Measurements from ENCODE around the gene RPA1.
A peak's percentile ranks its signal among the peaks of the same experiment; 100 is the strongest.
"Not testable (repeated sequence)": the region's sequence is repeated elsewhere in the genome, so short reads cannot be mapped to it uniquely, and the experiment has no call there.

RPA1 gene

GRCh38 chr17:1820528-1821252 is 9.1 kb upstream of the RPA1 start:
- DNase-seq: no peak

DNA sequence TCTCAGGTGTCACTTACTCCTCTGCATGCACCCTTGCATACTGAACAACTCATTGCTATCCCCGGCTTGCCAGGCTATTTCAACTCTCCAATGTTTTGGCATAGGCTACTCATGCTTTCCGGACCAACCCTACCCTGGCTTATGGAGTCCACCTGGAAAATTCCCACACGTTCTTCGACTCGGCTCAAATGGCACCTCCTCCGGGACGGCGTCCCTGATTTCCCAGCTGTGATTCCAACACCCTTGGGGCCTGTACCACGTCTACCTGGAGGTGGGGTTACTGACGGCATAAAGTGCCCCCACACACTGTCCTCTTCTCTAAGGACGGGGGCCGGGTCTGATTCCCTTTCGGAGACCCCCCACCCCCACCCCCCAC is 601 bp upstream of the RPA1 start:
- DNase-seq: peak in 1 of 2 experiments; percentile 33

- DNase-seq: peak in 1 of 2 experiments; percentile 29
These were observed 483 bp downstream of the RPA1 start for GRCh38 chr17:1830288-1830687.

DNA sequence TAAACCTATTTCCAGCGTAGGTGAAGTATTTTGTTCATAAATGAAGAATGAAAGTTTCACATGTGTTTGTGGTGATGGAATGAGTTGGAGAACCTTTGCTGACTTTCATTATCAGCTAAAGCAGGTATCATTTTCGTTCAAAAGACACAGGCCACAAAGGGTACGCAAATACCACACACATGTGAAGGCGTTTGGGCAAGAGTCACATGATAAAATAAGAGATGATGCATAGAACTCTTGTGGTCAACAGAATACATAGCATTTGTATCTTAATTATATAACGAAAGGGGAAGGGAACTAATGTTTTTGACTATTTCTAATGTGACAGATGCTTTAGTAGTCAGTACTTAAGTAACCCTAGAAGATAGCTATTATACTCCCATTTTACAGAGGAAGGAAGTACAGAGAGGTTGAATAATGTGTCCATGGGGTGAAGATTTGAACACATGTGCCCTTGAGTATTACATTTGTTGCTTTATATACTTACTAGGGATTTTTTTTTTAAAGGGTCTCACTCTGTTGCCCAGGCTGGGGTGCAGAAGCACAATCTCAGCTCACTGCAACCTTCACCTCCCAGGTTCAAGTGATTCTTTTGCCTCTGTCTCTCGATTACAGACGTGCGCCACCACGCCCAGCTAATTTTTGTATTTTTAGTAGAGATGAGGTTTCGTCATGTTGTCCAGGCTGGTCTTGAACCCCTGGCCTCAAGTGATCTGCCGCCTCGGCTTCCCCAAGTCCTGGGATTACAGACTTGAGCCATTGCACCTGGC is 4.8 kb downstream of the RPA1 start:
- no peak for DNase-seq

DNA sequence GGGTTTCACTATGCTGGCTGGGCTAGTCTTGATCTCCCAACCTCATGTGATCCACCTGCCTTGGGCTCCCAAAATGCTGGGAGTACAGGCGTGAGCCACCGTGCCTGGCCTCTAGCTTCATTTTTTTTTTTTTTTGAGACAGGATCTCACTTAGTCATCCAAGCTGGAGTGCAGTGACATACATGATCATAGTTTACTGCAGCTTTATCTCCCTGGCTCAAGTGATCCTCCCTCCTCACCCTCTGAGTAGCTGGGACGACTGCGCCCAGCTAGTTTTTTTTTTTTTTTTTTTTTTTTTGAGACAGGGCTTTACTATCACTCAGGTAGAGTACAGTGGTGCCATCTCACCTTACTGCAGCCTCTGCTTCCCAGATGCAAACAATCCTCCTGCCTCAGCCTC is 9.7 kb downstream of the RPA1 start:
- DNase-seq: no peak

GRCh38 chr17:1843947-1844346 is 14.1 kb downstream of the RPA1 start:
- DNase-seq: no peak

DNA sequence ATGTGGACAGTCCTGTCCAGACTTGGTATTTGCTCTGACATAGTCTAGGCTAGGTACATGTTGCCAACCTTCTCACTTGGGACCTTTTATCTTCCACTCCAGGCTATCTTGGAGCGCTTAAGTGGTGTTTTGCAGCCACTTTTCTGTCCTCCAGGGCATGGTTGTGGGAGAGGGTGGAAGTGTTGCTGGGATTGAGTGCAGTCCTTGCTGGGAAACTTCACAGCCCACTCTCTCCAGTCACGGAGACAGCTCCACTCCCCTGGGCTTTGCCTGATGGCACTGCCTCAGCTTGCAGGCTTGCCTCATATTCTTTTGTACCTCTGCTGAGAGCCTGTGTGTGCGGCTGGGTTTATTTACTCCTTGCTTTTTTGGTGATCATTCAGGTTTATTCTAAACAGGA is 17.4 kb downstream of the RPA1 start:
- DNase-seq: no peak

GRCh38 chr17:1852327-1852726 is 22.5 kb downstream of the RPA1 start:
- no peak for DNase-seq

DNA sequence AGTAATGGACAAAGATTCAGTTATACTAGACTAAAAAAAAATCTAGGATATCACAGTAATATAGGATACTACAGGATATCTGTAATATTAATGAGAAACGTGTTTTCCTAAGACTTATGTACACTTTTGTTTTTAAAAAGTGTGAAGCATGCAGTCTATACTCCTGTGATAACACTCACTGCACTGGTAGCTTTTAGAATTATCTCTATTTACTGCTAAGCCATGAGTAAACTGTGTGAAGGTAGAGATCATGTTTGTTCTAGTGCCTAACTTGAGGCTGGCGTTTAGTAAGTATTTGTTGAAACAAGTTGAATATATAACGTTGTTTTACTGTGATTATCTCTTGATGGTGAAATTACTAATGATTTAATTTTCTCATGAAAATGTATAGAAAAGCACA is 23.9 kb downstream of the RPA1 start:
- no peak for DNase-seq

DNA sequence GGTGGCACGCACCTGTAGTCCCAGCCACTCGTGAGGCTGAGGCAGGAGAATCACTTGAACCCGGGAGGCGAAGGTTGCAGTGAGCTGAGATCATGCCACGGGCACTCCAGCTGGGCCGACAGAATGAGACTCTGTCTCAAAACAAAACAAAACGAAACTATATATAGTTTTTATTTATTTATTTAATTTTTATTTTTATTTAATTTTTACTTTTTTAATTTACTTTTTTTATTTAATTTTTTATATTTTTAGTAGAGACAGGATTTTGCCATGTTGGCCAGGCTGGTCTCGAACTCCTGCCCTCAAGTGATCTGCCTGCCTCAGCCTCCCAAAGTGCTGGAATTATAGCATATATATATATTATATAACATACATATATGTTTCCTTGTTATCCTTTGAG is 26.7 kb downstream of the RPA1 start:
- not testable (repeated sequence) for DNase-seq

- DNase-seq: no peak
These were observed 31.2 kb downstream of the RPA1 start for GRCh38 chr17:1860978-1861377.

DNA sequence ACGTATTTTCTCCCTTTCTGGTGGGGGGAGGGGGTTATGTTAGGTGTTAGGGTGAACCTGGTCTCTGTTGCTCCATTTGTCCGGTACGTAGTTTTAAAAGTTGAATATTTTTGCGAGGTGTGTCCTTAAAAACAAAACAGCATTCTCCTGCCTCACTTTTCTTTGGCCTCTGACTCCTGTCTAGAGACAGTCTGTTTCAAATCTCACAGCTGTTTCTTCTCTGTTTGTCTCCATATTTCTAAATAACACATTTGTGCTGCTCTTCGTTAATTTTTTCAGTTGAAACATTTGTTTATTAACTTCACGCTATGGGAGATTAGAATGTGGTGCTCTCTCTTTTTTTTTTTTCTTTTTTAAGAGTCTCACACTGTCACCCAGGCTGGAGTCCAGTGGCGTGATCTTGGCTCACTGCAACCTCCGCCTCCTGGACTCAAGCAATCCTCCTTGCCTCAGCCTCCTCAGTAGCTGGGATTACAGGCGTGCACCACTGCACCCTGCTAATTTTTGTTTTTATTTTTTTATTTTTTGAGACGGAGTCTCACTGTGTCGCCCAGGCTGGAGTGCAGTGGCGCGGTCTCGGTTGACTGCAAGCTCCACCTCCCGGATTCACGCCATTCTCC is 31.7 kb downstream of the RPA1 start:
- DNase-seq: no peak

DNA sequence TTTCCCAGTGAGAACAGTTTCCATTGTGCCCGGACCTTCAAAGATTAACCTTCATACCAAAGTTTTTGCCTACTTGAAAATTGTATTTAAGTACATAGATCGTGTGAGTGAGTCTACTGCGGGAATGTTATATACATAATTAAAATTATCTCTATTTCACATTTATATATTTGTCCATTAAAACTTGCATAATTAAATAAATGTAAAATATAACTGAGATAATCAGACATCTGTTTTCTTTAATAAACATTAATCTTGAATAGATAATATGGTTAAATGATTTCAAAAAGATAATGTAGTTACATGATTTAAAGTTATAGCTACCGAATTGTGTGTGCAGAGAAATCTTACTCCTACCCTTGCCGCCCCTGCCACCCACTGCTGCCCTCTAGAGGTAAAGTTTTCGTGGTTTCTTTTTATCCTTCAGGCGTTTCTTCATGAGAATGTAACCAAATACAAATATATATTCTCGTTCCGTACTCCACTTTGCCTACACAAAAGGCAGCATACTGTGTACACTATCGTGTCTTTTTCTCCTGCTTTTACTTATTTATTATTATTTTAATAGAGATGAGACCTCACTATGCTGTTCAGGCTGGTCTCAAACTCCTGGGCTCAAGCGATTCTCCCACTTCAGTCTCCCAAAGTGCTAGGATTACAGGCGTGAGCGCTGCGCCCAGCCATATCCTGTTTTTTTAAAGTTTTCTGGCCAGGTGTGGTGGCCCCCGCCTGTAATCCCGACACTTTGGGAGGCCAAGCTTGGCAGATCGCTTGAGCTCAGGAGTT is 35.6 kb downstream of the RPA1 start:
- peak in 1 of 2 experiments; percentile 34 for DNase-seq

GRCh38 chr17:1867307-1867706 is 37.5 kb downstream of the RPA1 start:
- no peak for DNase-seq

DNA sequence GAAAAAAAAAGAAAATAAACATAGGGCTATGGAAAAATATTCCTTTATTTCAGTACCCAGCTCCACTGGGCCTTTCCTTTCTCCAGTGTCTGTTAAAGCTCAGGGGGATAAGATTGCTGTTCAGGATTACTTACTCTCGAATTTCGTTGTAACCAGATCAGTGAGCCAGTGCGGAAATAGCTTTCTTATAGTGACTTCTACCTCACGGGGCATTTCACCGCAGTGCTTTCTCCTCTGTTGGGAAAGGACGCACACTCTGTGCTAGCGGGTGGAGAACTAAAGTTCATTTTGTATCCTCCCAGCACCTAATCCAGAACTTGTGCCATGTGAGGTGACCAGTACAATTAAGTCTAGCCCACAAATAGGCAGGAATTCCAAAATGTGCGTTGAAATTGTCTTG is 38.3 kb downstream of the RPA1 start:
- no peak for DNase-seq

DNA sequence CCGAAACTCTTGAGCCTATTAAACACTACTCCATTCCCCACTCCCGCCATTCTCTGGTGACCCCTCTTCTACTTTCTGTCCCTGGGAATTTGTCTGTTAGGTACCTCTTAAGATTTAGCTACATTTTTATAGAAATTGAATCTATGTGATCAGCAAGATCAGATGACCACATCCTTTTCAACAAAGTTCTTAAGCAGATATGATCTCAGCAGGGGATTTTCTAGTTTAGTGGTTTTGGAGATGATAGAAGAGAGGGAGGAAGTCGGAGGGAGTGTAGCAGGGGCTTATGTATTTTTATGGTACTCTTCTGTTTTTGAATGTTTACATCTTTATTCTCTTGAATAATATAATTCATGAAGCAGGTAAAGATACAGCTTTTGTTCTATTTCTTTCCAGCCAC is 40.8 kb downstream of the RPA1 start:
- no peak for DNase-seq

GRCh38 chr17:1871756-1872155 is 42.0 kb downstream of the RPA1 start:
- DNase-seq: no peak

- DNase-seq: no peak
These were observed 42.4 kb downstream of the RPA1 start for GRCh38 chr17:1872254-1872653.

DNA sequence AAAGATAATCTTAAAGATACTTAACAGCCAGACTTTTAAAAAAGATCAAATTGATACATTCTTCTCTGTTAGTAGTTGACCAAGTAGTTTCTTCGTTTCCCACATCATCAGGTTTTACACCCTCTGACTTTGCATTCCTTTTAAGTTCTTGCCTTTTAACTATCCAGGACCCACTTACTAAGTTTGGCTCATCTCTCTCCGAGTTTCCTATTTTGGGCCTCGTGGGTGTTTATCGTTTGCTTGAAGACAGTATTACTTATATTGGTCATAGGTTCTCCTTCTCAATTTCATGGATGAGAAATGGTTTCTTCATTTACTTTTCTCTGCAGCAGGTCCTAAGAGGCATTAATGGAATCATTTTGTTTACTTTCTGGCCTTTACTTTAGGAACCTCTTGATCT is 43.2 kb downstream of the RPA1 start:
- no peak for DNase-seq

- no peak for DNase-seq
These were observed 43.6 kb downstream of the RPA1 start for GRCh38 chr17:1873418-1873817.

DNA sequence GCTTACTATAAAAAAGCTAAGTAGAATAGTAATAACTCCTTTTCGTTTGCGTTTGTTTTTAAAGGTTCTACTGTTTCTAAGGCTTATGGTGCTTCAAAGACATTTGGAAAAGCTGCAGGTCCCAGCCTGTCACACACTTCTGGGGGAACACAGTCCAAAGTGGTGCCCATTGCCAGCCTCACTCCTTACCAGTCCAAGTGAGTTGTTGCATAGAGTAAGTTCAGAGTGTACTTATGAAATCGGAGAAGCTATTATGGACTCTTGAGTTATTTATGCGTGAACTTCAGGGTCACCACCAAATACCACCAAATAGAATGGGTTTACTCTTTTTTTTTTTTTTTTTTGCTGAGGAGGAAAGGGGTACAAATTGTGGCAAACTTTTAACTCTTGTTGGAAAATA is 45.8 kb downstream of the RPA1 start:
- DNase-seq: no peak

GRCh38 chr17:1878419-1879121 is 48.8 kb downstream of the RPA1 start:
- DNase-seq: no peak

Measured in SW 1271 (cell line).